GM21717 (cell line): ENCODE results near the gene OTOG.

Experiments used
- ATAC-seq: cut with Tn5 transposase; IDR thresholded peaks from one replicate; pipeline ENCODE4 v1.9.1; 2021; ENCODE audit warnings: mild to moderate bottlenecking, moderate library complexity; ENCODE audit not compliant: unreplicated experiment

OTOG gene

DNA sequence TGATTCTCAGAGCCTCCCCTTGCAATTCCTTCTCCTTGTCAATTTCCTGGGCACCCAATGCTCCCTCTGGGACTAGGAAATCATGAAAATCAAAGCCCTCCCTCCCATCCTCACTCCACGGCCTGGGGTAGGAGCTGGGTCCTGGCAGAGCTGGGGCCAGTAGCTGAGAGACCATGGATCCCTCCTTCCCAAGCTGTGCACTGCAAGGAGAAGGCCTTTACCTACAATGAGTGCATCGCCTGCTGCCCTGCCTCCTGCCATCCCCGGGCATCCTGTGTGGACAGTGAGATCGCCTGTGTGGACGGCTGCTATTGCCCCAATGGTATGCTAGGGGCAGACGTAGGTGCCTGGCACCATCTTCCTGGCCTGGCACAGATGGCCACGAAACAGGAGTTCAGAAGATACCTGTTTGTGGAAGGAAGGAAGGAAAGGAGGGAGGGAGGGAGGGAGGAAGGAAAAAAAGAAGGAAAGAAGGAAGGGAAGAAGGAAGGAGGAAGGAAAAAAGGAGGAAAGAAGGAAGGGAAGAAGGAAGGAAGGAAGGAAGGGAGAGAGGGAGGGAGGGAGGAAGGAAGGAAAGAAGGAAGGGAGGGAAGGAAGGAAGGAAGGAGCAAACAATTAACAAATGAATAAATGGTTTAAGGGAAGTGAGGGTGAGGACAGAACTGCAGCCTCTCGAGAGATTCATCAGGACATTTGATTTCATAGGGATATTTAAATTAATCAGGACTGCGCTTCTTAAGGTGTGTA is 12.5 kb downstream of the OTOG start:
- no peak for ATAC-seq

- no peak for ATAC-seq
These were observed 13.4 kb downstream of the OTOG start for GRCh38 chr11:17560281-17561110.

GRCh38 chr11:17561111-17561415 is 14.0 kb downstream of the OTOG start:
- ATAC-seq = no peak

DNA sequence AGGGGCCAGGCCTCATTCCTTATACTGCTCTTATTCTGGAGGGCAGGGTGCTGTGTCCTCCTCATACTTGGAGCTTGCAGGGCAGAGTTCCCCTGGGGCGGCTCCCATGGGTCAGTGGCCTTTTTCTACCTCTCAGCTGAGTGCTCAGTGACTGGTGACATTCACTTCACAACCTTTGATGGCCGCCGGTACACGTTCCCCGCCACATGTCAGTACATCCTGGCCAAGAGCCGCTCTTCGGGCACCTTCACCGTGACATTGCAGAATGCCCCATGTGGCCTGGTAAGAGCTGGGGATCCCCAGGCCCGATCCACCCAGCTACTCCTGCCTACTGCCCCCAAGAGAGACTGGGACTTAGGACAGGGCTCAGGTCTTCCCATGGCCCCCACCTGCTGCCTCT is 14.5 kb downstream of the OTOG start:
- no peak for ATAC-seq

GRCh38 chr11:17563231-17563646 is 16.2 kb downstream of the OTOG start:
- ATAC-seq = no peak

- ATAC-seq = no peak
These were observed 17.1 kb downstream of the OTOG start for GRCh38 chr11:17563961-17564686.

DNA sequence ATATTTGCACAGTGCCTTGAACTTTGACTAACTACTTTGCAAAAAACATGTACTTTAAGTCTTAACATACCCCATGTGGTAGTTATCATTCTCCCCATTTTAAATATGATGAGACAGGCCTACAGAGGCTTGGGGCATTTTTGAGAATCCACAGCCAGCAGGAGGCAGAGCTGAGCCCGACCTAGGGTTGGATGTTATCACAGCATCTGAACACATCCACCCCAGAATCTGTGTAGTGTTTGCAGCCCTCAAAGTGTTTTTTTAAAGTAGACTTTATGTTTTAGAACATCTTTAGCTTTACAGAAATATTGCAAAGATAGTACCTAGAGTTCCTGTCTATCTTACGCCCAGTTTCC is 17.6 kb downstream of the OTOG start:
- no peak for ATAC-seq

DNA sequence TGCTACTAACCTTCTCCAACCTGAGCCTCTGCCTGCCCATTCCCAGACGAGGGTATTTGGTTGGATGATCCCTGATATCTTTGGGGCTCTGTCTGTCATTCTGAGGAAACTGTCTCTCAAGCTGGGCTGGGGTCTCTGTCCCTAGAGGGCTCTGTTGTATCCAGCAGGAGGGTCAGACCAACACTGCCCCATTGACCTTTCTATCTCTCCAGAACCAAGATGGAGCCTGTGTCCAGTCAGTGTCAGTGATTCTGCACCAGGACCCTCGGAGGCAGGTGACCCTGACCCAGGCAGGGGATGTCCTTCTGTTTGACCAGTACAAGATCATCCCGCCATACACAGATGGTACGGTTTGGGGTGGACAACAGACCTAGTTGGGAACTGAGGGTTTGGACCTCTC is 21.9 kb downstream of the OTOG start:
- no peak for ATAC-seq

GRCh38 chr11:17570034-17570433 is 23.0 kb downstream of the OTOG start:
- no peak for ATAC-seq

DNA sequence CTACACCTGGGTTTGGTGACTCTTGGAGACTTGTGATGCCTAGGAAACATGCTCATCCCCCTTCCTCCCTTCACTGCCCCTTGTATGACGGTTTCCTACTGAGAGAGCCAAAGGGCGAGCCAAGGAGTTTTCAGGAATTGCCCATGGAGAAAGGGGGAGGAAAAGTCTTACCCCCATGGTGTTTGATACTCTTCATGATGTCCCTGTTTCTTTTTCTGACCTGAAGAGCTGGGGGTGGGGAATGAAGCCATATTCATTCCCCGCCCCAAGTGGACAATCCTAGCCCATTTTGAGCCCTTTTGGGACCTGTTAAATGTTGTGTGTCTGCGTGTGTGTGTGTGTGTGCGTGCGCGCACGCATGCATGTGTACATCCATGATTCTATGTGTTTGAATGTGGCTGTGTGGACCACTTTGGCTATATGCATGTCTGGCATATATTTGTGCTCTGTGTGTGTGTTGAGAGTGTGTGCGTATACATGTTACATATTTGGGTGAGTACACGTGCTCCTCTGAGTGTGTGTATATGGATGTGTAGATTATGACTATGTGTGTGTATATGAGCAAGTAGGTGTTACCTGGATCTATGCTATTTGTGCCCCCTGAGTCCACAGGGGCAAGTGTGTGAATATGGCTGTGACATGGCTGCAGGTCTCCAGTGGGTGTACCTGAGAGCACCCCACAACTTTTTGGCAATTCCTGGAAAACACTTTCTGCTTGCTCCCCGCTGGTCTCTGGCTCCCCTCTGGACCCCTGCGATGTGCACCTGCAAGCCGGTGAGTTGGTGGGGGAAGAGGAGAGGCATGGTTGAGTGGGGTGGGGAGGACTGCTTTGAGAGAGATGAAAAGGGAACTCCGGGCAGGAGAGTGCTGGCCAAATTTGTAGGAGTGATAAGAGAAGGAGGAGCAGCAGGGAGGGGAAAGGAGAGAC is 24.6 kb downstream of the OTOG start:
- ATAC-seq = no peak

GRCh38 chr11:17572359-17572690 is 25.3 kb downstream of the OTOG start:
- no peak for ATAC-seq

DNA sequence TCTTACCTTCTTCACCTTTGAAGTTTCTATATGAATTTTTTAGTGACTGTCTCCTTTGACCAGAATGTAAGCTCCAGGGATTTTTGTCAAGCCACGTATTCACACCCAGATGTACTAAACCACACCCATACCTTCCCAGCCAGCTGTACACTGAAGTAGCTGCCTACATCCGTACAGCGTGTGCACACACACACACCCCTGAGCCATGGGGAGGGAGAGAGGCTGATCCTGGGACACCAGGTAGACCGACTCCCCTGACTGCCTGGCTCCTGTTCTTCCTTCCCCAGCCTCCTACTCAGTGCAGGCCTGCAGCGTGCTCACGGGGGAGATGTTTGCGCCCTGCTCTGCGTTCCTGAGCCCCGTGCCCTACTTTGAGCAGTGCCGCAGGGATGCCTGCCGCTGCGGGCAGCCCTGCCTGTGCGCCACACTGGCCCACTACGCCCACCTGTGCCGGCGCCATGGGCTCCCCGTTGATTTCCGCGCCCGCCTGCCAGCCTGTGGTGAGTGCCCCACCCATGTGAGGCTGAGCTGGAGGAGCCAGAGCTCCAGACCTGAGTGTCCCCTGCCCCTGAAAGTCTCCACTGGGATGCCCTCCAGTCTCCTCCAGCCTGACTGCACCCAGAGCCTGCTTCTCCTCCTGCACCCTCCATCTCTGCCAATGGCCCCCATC is 25.9 kb downstream of the OTOG start:
- no peak for ATAC-seq

DNA sequence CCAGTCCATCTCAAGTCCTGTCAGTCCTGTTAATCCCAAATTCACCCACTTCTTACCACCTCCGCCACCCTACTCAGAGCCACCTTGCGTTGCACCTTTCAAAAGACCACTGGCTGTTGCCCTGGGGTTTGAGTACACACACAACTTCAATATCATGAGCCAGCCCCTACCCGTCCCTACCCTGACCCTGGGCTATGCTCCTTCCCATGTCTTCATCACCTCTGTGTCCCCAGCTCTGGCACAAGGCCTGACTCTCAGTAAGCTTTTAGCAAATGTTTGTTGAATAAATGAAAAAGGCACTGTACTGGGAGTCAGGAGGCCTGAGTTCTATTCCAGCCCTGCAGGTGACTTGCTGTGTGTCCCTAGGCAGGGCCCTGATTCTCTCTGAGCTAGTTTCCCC is 26.5 kb downstream of the OTOG start:
- no peak for ATAC-seq

- no peak for ATAC-seq
These were observed 27.4 kb downstream of the OTOG start for GRCh38 chr11:17574141-17575091.

DNA sequence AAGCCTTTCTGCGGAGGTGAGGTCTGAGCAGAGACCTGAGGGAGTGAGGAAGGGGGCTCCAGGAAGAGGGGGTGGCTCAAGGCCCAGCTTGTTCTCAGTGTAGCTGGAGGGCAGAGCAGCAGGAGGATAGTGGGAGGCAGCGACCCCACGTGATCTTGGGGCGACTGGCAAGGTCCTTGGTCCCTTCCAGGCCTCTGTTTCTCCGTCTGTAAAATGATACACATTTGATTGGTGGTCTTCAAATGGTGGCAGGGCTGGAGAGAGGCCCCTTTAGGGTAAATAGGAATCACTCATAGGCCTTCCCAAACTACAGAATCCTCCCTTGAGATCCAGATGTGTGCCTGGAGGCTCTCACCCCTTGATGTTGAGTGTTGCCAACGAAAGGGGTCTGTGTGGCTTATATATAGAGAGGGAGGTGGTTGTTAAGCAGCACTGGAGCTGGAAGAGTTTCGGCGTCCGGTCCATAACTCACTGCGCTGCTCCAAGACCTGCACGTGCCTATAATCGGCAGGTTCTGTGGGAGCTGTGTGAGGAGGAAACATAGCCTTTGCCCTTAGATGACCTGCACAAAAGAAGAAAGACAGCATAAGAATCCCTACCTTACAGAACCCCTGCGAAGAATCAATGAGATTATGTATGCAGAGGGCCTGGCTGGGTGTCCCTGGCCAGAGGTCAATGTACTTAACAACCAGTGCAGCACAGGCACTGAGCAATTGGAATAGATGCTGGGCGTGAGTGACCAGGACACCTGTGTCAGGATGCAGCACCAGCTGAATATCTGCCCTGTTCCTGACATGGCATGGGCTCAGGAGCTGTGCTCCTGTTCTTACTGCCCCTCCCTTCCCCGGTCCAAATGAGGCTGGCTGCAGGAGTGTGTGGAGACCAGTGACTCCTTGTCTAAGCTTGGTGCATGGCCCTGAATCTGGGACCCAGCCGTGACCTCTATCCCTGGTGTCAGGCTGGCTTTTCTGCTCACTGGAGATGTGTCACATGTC is 28.7 kb downstream of the OTOG start:
- no peak for ATAC-seq

GRCh38 chr11:17578296-17578695 is 31.2 kb downstream of the OTOG start:
- ATAC-seq = no peak

DNA sequence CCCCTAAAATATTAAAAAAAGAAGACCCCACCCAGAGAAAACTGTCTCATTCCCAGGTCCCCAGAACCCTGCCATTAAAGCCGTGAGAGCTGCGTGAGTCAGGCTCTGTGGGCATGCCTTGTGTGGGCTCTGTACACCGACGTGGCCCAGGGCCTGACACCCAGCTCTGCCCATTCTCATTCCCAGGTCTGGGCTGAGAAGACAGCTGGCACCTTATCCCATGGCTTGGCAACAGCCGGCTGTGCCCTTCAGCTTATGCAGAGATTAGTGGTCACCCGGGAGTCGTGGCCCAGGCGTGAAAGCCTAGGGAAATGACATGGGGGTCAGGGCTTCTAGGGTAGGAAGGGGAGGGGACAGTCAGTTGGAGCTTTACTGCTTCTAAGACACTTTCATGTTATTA is 31.9 kb downstream of the OTOG start:
- no peak for ATAC-seq

DNA sequence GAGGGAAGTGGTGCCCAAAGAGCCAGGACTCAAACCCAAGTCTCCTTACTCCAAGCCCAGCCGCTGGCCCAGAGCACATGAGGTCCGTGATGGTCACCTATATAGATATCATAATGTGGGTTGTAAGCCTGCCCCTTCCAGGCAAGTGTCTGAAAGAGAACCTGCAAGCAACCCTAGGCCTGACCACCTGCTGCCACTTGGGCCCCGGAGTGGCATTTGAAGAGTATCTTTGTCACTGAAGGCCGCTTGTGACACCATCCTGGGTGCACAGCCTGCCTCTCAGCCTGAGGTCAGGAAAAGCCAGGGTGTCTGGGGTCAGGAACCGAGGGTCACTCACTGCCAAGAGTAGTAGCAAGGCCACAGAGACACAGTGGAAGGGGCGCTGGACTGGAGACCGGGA is 32.4 kb downstream of the OTOG start:
- no peak for ATAC-seq
